Measurements from ENCODE around the gene LIF.

- TF ChIP-seq CTCF (IDR thresholded peaks at IDR 0.05) (no peak), POLR2A (IDR thresholded peaks at IDR 0.05) (no peak), EP300 (IDR thresholded peaks at IDR 0.05) (no peak)
These were observed 17.8 kb downstream of the LIF start for GRCh38 chr22:30228509-30229359.

Measured in tibial nerve (tissue), 4 donors.